ENCODE data around the gene ERGIC1.

Gene ERGIC1

DNA sequence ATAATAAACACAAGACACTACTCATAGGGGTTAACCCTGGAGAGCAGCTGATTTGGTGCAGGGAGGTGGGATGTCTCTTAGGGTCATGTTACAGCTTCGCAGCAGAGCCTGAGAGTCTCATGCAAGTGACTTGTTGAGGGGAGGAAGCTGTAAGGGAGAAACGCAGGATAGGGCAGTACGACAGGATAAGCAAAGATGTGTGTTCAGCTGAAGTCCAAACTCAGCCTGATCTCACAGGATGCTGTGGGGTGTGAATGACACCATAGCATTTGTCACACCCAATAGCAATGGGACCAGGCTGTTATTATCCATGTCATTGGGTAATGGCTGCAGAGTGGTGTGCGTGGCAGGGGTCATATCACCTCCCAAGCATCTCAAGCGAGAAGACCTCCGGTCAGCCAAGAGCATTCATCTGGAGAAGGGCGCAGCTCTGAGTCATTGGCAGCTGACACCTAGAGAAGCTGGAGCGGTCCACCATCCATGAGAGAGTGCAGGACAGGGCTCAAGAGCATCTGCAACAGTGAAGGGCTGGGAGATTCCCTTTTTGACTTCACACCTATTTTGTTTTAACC, 76.0 kb downstream of the ERGIC1 start:
- Histone ChIP-seq H3K9me3 (ENCODE audit: control insufficient read depth in 1 of 2, low read length in 2 of 2) (no peaks in the 10 kb centered on the region), H3K4me3 (ENCODE audit: low read depth in 1 of 2, low read length in 2 of 2) (no peak overlapping the region), H3K27me3 (ENCODE audit: low read depth, low read length) (no peaks in the 10 kb centered on the region), H3K36me3 (ENCODE audit: control insufficient read depth in 1 of 2, insufficient read depth in 2 of 2, low read length in 2 of 2) (peaks cover 19 to 22% of the 10 kb centered on the region in 2 donors), H3K4me1 (ENCODE audit: control insufficient read depth in 1 of 2, insufficient read depth in 2 of 2, low read length in 2 of 2) (peaks cover 5 to 7% of the 10 kb centered on the region in 2 donors), H3K27ac (ENCODE audit: low read length) (no peak overlapping the region)

DNA sequence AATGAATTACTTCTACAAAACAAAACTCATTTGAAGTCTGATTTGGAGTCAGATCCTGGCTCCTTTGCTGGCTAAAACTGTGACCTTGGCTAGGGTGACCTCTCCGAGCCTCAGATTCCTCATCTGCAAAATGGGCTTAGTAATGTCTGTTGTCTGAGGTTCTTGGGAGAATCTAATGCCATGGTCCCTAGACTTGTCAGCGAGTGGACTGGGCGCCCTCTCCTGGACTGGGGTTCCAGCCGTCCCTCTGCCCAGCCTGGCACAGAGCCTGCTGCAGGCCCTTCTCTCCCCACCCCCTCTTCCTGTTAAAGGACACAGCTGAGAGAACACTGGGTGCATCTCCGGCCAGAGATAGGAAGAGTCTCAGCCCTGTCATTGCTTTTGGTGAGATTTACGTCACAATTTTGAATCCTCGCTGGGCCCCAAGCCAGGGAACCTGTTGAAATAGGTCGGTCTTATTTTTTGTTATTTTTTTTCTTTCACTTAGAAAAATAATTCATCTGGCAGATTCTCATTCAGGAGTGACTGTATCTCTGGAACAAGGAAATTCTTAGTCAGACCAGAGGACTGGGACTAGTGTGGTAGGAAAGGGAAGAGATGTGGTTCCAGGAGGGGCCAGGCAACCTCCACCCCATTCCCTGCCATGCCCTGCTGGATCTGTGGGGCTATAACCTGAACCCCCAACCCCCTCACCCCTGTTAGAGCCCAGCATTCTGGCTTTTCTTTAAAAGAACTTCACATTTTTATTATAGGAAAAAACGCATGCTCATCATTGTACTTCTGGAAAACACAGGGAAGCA, 77.0 kb downstream of the ERGIC1 start:
- H3K36me3 ChIP-seq (ENCODE audit: control insufficient read depth in 1 of 2, insufficient read depth in 2 of 2, low read length in 2 of 2), result peaks cover 28 to 32% of the 10 kb centered on the region in 2 donors
- H3K27me3 ChIP-seq (ENCODE audit: low read depth, low read length), result no peaks in the 10 kb centered on the region
- no peak overlapping the region for H3K4me3 ChIP-seq (ENCODE audit: low read depth in 1 of 2, low read length in 2 of 2)
- H3K27ac ChIP-seq (ENCODE audit: low read length), result peak overlapping the region; percentile 79
- H3K4me1 ChIP-seq (ENCODE audit: control insufficient read depth in 1 of 2, insufficient read depth in 2 of 2, low read length in 2 of 2), result peaks cover 0 to 5% of the 10 kb centered on the region in 2 donors
- no peaks in the 10 kb centered on the region for H3K9me3 ChIP-seq (ENCODE audit: control insufficient read depth in 1 of 2, low read length in 2 of 2)

DNA sequence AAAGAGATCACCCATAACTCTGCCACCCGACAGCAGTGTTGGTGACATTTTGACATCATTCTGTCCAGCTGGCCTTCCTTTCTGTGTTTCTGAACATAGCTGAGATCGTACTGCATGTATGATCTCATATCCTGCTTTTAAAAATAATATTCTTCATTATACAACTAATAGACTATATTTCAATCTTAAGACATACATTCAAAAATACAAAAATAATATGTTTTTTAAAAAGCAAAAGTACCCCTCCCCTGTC, 77.5 kb downstream of the ERGIC1 start:
- peaks cover 32 to 36% of the 10 kb centered on the region in 2 donors for H3K36me3 ChIP-seq (ENCODE audit: control insufficient read depth in 1 of 2, insufficient read depth in 2 of 2, low read length in 2 of 2)
- H3K27me3 ChIP-seq (ENCODE audit: low read depth, low read length), result no peaks in the 10 kb centered on the region
- no peaks in the 10 kb centered on the region for H3K4me1 ChIP-seq (ENCODE audit: control insufficient read depth in 1 of 2, insufficient read depth in 2 of 2, low read length in 2 of 2)
- H3K27ac ChIP-seq (ENCODE audit: low read length), result peak overlapping the region; percentile 79
- H3K4me3 ChIP-seq (ENCODE audit: low read depth in 1 of 2, low read length in 2 of 2), result no peak overlapping the region
- H3K9me3 ChIP-seq (ENCODE audit: control insufficient read depth in 1 of 2, low read length in 2 of 2), result no peaks in the 10 kb centered on the region

GRCh38 chr5:172911976-172912375, 77.9 kb downstream of the ERGIC1 start:
- Histone ChIP-seq H3K9me3 (ENCODE audit: control insufficient read depth in 1 of 2, low read length in 2 of 2) (no peaks in the 10 kb centered on the region), H3K4me3 (ENCODE audit: low read depth in 1 of 2, low read length in 2 of 2) (no peak overlapping the region), H3K27ac (ENCODE audit: low read length) (no peak overlapping the region), H3K27me3 (ENCODE audit: low read depth, low read length) (no peaks in the 10 kb centered on the region), H3K4me1 (ENCODE audit: control insufficient read depth in 1 of 2, insufficient read depth in 2 of 2, low read length in 2 of 2) (no peaks in the 10 kb centered on the region), H3K36me3 (ENCODE audit: control insufficient read depth in 1 of 2, insufficient read depth in 2 of 2, low read length in 2 of 2) (peaks cover 34 to 36% of the 10 kb centered on the region in 2 donors)

DNA sequence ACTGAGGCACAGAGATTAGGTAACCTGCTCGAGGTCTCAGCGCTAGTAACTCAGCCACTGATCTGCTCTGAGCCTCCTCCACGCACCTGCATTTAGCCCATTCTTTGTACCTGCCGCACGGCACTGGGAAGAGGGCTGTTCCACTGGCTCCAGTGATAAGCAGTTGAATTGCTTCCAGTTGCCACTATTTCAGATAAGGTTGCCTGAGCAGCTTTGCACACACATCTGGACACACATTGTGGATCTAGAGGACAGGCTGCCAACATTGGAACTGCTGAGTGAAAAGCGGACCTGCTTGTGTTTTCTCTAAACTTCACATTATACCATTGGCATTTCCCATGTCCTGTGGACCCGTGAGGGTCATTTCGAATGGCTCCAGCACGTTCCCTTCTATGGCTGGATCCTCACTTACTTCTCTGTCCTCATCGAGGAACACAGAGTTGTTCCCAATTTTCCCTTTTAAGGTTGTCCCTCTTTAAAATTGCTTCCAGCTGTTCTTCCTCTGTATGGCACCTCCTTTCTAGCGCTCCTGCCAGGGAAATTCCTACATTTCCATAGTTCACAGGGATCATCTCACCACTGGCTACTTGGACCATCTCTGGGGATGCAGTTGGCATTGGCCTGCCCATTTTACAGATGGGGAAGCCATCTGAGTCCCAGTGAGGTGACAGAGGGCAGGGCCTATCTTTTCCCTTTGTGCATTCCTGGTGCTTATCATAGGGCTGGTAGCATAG, 79.2 kb downstream of the ERGIC1 start:
- no peak overlapping the region for H3K4me3 ChIP-seq (ENCODE audit: low read depth in 1 of 2, low read length in 2 of 2)
- no peak overlapping the region for H3K27ac ChIP-seq (ENCODE audit: low read length)
- H3K36me3 ChIP-seq (ENCODE audit: control insufficient read depth in 1 of 2, insufficient read depth in 2 of 2, low read length in 2 of 2), result peaks cover 37 to 44% of the 10 kb centered on the region in 2 donors
- no peaks in the 10 kb centered on the region for H3K9me3 ChIP-seq (ENCODE audit: control insufficient read depth in 1 of 2, low read length in 2 of 2)
- no peaks in the 10 kb centered on the region for H3K27me3 ChIP-seq (ENCODE audit: low read depth, low read length)
- no peaks in the 10 kb centered on the region for H3K4me1 ChIP-seq (ENCODE audit: control insufficient read depth in 1 of 2, insufficient read depth in 2 of 2, low read length in 2 of 2)

GRCh38 chr5:172915514-172915913, 81.5 kb downstream of the ERGIC1 start:
- H3K27ac ChIP-seq (ENCODE audit: low read length), result no peak overlapping the region
- no peak overlapping the region for H3K4me3 ChIP-seq (ENCODE audit: low read depth in 1 of 2, low read length in 2 of 2)
- H3K9me3 ChIP-seq (ENCODE audit: control insufficient read depth in 1 of 2, low read length in 2 of 2), result no peaks in the 10 kb centered on the region
- H3K27me3 ChIP-seq (ENCODE audit: low read depth, low read length), result no peaks in the 10 kb centered on the region
- peaks cover 38 to 49% of the 10 kb centered on the region in 2 donors for H3K36me3 ChIP-seq (ENCODE audit: control insufficient read depth in 1 of 2, insufficient read depth in 2 of 2, low read length in 2 of 2)
- H3K4me1 ChIP-seq (ENCODE audit: control insufficient read depth in 1 of 2, insufficient read depth in 2 of 2, low read length in 2 of 2), result no peaks in the 10 kb centered on the region

GRCh38 chr5:172918421-172919371, 84.6 kb downstream of the ERGIC1 start:
- H3K4me3 ChIP-seq (ENCODE audit: low read depth in 1 of 2, low read length in 2 of 2), result no peak overlapping the region
- peaks cover 40 to 55% of the 10 kb centered on the region in 2 donors for H3K36me3 ChIP-seq (ENCODE audit: control insufficient read depth in 1 of 2, insufficient read depth in 2 of 2, low read length in 2 of 2)
- H3K27me3 ChIP-seq (ENCODE audit: low read depth, low read length), result no peaks in the 10 kb centered on the region
- H3K4me1 ChIP-seq (ENCODE audit: control insufficient read depth in 1 of 2, insufficient read depth in 2 of 2, low read length in 2 of 2), result no peaks in the 10 kb centered on the region
- no peak overlapping the region for H3K27ac ChIP-seq (ENCODE audit: low read length)
- H3K9me3 ChIP-seq (ENCODE audit: control insufficient read depth in 1 of 2, low read length in 2 of 2), result no peaks in the 10 kb centered on the region

DNA sequence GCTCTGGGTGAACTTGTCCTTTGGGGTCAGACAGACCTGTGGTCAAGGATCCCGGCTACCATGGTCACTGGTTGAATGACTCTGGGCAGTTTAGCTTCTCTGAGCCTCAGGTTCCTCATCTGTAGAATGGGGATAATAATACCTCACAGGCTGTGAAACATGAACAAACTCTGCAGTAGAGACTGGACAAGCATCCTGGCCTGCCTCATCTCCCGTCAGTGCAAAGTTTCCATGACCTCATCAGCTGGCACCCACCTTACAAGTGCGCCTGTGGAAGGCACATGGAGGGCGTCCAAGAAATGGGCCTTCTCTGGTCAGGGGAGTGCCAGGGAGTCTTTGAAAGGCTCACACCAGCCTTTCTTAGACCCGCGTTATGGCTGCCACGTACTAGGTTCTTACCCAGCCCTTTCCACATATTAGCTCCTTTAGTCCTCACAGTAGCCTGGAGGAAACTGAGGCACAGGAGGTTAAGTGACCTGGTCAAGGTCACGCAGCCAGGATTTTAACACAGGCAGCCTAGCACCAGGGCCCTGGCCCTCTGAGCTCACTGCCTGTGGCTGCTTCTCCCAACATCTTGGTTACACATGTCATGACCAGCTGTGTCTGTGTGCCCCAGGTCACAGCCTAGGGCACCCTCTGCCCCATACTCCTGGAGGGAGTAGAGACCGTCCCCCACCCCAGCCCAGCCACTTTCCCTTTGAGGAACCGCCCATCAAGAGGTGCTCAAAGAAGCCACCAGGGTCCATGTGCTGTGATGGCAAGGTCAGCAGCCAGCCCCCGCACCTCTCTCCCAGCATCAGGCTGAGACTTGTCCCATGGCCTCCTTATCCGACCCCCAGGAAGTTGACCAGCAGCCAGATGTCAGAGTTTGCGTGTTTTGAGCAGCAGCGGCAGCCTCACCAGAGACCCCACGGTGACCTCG, 85.7 kb downstream of the ERGIC1 start:
- H3K4me1 ChIP-seq (ENCODE audit: control insufficient read depth in 1 of 2, insufficient read depth in 2 of 2, low read length in 2 of 2), result no peaks in the 10 kb centered on the region
- peaks cover 44 to 61% of the 10 kb centered on the region in 2 donors for H3K36me3 ChIP-seq (ENCODE audit: control insufficient read depth in 1 of 2, insufficient read depth in 2 of 2, low read length in 2 of 2)
- H3K4me3 ChIP-seq (ENCODE audit: low read depth in 1 of 2, low read length in 2 of 2), result no peak overlapping the region
- no peaks in the 10 kb centered on the region for H3K9me3 ChIP-seq (ENCODE audit: control insufficient read depth in 1 of 2, low read length in 2 of 2)
- H3K27ac ChIP-seq (ENCODE audit: low read length), result peak overlapping the region; percentile 67
- H3K27me3 ChIP-seq (ENCODE audit: low read depth, low read length), result no peaks in the 10 kb centered on the region

- H3K27ac ChIP-seq (ENCODE audit: low read length), result peak overlapping the region; percentile 67
- no peaks in the 10 kb centered on the region for H3K4me1 ChIP-seq (ENCODE audit: control insufficient read depth in 1 of 2, insufficient read depth in 2 of 2, low read length in 2 of 2)
- no peaks in the 10 kb centered on the region for H3K9me3 ChIP-seq (ENCODE audit: control insufficient read depth in 1 of 2, low read length in 2 of 2)
- H3K36me3 ChIP-seq (ENCODE audit: control insufficient read depth in 1 of 2, insufficient read depth in 2 of 2, low read length in 2 of 2), result peaks cover 37 to 55% of the 10 kb centered on the region in 2 donors
- no peaks in the 10 kb centered on the region for H3K27me3 ChIP-seq (ENCODE audit: low read depth, low read length)
- no peak overlapping the region for H3K4me3 ChIP-seq (ENCODE audit: low read depth in 1 of 2, low read length in 2 of 2)
Observed at GRCh38 chr5:172920447-172920849, 86.4 kb downstream of the ERGIC1 start.

GRCh38 chr5:172920995-172921394, 86.9 kb downstream of the ERGIC1 start:
- Histone ChIP-seq H3K27me3 (ENCODE audit: low read depth, low read length) (no peaks in the 10 kb centered on the region), H3K4me3 (ENCODE audit: low read depth in 1 of 2, low read length in 2 of 2) (no peak overlapping the region), H3K4me1 (ENCODE audit: control insufficient read depth in 1 of 2, insufficient read depth in 2 of 2, low read length in 2 of 2) (no peaks in the 10 kb centered on the region), H3K27ac (ENCODE audit: low read length) (no peak overlapping the region), H3K9me3 (ENCODE audit: control insufficient read depth in 1 of 2, low read length in 2 of 2) (no peaks in the 10 kb centered on the region), H3K36me3 (ENCODE audit: control insufficient read depth in 1 of 2, insufficient read depth in 2 of 2, low read length in 2 of 2) (peaks cover 32 to 50% of the 10 kb centered on the region in 2 donors)
